AG09319 (cell line): ENCODE measurements around the gene SOHLH1.

Experiments
- DNase-seq: peaks from one replicate; pipeline ENCODE4 v3.0.0-alpha.2; 2010; ENCODE audit warnings: low read depth; ENCODE audit errors: extremely low read depth
- TF ChIP-seq, protein P1 (sequence below): IDR thresholded peaks from 2 replicates; pipeline ENCODE4 v1.5.1; 2011; ENCODE audit warnings: low read depth, mild to moderate bottlenecking, inconsistent platforms, low read length, moderate library complexity

Gene SOHLH1

DNA sequence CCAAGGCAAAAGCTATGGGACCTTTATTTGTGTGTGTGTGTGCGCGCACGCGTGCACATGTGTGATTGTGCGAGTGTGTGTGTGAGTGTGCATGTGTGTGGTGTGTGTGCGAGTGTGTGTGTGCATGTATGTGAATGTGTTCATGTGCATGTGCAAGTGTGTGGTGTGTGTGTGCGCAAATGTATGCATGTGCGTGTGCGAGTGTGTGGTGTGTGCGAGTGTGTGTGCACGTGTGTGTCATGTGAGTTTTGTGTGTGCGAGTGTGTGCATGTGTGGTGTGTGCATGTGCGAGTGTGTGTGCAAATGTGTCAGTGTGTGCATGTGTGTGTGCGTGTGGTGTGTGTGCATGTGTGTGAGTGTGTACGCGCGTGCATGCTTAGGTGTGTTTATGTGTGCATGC, 48.9 kb downstream of the SOHLH1 start:
- no peak for DNase-seq
- TF ChIP-seq, protein P1, sequence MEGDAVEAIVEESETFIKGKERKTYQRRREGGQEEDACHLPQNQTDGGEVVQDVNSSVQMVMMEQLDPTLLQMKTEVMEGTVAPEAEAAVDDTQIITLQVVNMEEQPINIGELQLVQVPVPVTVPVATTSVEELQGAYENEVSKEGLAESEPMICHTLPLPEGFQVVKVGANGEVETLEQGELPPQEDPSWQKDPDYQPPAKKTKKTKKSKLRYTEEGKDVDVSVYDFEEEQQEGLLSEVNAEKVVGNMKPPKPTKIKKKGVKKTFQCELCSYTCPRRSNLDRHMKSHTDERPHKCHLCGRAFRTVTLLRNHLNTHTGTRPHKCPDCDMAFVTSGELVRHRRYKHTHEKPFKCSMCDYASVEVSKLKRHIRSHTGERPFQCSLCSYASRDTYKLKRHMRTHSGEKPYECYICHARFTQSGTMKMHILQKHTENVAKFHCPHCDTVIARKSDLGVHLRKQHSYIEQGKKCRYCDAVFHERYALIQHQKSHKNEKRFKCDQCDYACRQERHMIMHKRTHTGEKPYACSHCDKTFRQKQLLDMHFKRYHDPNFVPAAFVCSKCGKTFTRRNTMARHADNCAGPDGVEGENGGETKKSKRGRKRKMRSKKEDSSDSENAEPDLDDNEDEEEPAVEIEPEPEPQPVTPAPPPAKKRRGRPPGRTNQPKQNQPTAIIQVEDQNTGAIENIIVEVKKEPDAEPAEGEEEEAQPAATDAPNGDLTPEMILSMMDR = no peak

DNA sequence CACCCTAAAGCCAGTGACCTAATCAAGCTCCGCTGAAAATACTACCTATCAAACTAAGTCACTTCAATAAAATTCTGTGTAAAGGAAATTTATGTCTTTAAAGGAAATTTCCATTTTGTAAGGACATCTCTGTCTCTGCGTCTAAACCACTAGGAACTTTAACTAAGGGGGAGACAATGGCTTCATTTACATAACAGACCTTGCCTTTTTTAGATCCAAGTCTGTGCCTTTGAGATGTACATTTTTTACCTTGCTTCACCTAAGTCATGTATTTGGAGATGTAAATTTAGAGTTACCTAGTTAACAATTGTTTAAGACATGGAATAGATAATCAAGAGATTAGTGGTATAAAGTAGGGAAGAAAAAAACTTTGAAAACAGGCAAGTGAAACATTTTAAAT, 49.8 kb downstream of the SOHLH1 start:
- DNase-seq = no peak
- TF ChIP-seq, protein P1 = no peak

DNA sequence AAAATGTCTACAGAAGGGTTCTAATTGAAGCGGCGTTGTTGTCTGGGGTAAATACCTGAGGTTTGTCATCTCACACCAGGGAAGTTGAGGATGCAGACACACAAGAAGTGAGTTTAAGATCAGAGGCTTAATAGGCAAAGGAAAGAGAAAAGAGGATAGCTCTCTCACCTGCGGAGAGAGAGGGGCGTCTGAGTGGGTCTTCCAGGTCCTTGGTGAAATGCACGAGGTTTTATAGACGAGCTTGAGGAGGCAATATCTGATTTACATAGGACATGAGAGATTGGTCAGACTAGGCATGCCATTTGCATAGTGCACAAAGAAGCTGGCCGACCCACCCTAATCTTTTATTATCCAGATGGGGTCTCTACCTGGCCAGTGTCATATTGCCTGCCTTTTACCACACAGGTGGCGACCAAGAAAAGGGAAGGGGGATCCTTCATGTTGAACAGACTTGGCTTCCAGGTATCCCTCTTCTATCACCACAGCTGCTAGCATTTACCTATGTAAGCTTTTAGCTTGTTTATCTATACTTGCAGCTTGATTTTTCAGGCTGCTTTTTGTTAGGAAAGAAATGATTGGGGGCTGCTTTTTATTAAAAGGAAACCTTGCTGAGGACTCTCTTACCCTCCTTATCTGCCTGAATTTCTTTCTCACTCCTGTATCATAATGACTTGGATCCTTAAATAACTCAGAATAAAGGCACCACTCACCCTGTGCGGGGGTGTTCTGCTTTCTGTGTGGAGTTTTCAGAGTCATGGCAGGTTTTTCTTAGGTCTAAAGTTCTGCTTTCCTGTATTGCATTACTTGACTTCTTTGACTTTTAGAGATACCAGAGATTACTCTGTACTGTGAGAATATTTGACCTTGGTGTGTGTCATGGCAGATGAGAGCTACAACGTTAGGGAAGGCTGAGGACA, 50.5 kb downstream of the SOHLH1 start:
- TF ChIP-seq, protein P1 = no peak
- no peak for DNase-seq

DNA sequence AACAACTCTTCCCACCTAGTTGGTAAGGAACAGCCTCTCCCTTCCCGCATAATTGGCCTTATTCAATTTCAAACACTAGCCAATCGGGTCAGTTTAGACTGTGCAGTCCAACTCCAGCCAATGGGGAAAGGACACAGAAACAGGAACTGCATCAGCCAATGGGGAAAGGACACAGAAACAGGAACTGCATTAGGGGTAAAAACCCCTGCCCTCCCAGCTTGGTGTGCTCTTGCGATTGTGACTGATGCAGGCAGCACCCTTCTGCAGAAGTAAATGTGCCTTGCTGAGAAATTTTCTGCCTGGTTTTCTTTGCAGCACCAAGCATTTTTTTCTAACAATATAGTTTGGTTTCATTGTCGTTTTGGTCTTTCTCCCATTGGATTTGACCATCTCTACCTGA, 51.4 kb downstream of the SOHLH1 start:
- DNase-seq = no peak
- TF ChIP-seq, protein P1 = no peak

DNA sequence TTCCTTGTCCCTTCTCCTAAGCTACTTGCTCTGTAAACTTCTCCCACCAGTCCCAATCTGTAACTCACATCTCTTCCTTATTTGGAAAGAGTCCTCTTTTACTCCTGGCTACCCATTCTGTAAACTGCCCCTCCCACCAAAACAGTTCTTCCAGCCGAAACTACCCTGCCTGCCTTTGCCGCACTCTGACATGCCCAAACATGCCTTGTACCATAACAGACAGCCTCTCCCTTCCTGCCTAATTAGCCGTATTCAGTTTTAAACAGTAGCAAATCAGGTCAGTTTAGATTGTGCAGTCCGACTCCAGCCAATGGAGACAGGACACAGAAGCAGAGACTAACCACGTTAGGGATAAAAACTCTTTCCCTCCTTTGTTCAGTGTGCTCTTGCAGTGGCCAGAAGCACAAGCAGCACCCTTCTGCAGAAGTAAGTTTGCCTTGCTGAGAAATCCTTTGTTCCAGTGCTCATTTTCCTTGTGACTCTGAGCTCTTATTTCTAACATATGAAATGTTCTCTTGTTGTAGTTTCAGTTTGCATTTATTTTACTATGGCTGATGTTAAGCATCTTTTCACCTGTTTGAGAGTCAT, 54.6 kb downstream of the SOHLH1 start:
- TF ChIP-seq, protein P1 = no peak
- no peak for DNase-seq
